ENCODE results near the gene NFIX.

NFIX gene

DNA sequence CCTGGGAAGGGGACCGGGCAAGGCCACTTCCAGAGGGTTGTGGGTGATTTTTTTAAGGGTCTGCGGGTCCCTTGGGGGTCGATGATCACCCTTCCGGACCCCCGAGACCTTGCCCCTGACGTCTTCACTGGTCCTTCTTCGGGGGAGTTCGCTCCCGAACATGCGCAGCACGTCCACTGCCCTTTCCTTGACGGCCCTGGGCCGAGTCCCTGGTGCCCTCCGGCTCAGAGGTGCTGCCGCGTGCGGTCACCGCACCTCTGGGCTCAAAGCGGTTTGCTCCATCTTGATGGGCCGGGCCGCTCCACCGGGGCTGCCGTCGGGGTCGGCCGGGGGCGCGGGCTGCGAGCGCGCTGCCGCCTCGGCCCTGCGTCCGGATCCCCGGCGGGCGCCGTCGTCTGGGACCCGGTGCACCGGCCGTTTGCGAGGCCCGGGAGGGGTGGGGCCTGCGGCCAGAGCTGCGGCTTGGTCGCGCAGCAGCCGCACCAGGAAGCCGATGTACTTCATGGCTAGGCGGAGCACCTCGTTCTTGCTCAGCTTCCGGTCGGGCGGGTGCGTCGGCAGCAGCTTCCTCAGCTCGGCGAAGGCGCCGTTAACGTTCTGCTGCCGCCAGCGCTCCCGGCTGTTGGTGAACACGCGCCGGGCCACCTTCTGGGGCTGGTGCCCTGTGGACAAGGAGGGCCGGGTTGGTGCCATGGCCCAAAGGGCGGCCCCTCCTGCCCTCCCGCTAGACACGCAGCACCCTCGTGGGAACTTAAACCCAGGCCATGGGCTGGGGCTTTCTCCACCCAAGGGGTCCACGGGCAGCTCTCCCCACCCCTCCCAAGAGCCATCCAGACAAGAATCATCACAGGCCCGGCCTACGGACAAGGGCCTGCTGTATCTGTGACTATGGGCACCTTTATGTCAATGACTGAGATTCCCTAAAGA lies 104.1 kb downstream of the NFIX start:
- in situ Hi-C loops (cut with HindIII; ENCODE audit: low sequenced_read_pairs): no loop called here

- in situ Hi-C loops (cut with HindIII; ENCODE audit: low sequenced_read_pairs): no loop called here
Observed at GRCh38 chr19:13100031-13100588, 104.8 kb downstream of the NFIX start.

- in situ Hi-C loops (cut with HindIII; ENCODE audit: low sequenced_read_pairs): no loop called here
Observed at GRCh38 chr19:13100841-13101589, 105.7 kb downstream of the NFIX start.

DNA sequence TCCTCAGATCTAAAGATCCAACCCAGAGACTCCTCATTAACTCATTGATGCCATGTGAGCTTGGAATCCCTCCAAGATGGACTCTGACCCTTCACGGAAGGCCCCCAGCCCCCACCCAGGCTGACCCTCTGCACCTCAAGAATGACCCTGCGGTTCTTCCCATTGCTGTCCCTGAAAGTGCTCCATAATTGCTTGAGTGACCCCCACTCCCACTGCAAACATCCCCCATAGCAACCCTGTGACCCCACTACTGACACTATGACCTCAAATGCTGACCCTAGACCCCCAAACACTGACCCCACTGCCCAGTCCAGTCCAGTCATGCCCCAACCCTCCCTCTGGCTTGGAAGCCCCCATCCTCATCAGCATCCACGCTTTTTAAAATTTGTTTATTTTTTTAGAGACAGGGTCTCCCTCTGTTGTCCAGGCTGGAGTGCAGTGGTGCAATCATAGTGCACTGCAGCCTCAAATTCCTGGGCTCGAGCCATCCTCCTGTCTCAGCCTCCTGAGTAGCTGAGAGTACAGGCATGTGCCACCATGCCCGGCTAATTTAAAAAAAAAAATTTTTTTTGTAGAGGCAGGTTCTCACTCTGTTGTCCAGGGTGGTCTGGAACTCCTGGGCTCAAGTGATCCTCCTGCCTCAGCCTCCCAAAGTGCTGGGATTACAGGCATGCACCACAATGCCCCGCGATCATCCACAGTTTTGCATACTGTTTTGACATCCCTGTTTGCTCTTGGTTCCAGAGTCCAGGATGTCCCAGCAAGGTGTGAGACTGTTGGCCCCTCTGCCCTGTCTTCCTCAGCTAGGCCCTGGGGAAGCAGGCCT lies 106.5 kb downstream of the NFIX start:
- in situ Hi-C loops (cut with HindIII; ENCODE audit: low sequenced_read_pairs): no loop called here

GRCh38 chr19:13102416-13102665 lies 107.1 kb downstream of the NFIX start:
- in situ Hi-C loops (cut with HindIII; ENCODE audit: low sequenced_read_pairs): no loop called here

GRCh38 chr19:13102666-13103580 lies 107.6 kb downstream of the NFIX start, which contains the start of gene LYL1:
Gene LYL1, minus strand, starts transcription at chr19:13102858. Its CDS starts 1,687 bp downstream, at chr19:13101171.
- in situ Hi-C loops (cut with HindIII; ENCODE audit: low sequenced_read_pairs): no loop called here

DNA sequence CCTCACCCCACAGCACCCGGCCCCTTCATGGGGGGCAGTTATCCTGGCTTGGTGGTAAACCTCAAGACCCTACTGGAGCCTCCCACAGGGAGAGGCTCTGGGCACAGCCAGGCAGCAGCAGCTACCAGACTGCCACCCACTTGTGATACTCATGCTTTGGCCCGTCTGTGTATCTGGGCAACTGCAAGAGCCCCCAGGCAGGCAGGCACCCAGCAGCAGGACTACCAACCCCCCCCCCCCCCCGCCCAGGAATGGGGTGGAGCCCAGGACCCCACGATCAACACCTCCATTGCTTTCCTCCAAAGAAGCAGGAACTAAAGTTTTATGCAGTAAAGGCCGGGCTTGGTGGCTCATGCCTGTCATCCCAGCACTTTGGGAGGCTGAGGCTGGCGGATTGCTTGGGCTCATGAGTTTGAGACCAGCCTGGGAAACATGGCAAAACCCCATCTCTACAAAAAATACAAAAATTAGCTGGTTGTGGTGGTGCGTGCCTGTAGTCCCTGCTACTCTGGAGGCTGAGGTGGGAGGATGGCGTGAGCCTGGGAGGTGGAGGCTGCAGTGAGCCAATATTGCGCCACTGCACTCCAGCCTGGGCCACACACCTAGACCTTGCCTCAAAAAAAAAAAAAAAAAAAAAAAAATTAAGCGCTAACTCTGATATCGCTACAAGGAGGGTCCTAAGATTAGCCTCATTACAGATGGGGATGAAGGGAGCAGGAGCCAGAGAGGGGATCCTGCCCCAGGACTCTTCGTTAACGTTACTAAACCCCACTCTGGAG lies 108.5 kb downstream of the NFIX start:
- in situ Hi-C loops (cut with HindIII; ENCODE audit: low sequenced_read_pairs): no loop called here

DNA sequence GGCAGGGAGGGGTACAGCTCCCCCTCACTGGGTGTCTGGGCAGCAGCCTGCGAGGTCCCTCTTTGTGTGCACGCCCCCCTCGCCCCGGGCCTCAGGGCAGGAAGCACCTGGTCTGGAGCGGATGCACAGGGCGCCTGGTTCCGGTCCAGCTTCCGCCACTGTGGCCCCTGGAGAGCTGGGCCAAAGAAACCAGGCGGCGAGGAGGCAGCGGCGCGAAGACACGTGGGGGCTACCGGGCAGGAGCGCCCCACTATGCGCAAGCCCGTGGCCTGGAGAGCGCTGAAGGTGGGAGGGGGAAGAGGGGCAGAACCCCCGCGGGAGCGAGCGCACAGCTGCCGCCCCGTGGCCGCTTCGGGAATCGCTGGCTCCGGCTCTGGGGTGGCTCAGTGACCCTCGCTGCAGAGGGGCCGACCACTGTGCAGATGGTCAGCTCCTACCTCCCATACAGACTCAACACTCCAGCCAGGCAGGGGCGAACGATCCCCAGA lies 109.1 kb downstream of the NFIX start:
- in situ Hi-C loops (cut with HindIII; ENCODE audit: low sequenced_read_pairs): no loop called here

- in situ Hi-C loops (cut with HindIII; ENCODE audit: low sequenced_read_pairs): no loop called here
Observed at GRCh38 chr19:13104848-13105711, 109.8 kb downstream of the NFIX start.

DNA sequence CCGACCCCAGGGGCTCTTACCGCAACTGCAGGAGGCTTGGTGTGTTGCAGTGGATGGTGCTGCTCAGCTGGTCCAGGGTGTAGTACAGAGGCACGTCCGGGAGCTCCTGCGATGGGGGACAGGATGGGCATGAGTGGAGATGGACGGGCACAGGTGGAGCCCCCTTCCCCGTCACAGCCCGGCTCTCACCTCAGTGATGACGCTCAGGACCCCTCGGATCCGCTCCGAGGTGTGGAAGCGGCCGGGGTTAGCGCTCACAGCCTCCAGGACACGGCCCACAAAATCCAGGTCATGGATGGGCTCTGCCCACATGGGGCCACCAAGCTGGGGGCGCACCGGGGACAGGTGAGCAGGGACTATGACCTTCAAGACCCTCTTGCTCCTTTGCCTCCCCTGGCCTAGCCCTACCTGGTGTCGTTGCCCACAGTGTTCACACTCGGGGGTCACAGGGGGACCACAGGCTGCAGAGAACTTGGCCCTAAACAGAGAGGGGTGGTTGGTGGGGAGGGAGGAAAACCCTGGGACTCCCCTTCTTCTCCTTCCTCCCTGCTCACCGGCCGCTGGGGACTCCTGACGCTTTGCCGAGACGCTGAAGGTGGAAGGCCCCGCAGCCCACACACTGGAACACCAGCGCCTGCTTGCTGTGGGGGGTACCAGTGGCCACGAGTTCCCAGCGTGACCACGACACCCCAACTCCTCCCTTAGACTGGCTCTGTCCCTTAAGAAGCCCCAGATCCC lies 114.3 kb downstream of the NFIX start:
- in situ Hi-C loops (cut with HindIII; ENCODE audit: low sequenced_read_pairs): no loop called here

DNA sequence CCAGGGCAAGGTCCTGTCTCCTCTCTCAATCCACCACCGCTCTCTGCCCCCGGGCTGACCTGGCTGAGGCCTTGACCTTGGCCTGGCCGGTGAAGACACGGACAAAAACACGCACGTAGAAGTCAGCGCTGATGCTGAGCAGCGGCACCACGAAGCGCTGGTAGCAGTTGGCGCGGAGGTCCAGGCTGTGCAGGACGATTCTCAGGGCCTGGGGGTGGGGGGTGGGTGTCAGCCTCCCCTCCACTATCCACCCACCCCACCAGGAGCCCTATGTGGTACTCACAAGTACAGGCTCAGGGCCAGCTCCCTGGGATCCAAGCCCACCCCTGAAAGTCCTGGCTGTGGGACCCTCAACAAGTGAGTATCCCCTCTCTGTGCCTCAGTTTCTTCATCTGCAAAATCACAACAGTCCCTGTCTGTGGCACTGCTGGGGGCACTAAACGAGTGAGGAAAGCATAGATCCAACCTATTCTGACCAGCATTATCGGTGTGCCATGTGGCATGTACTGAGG lies 114.9 kb downstream of the NFIX start:
- in situ Hi-C loops (cut with HindIII; ENCODE audit: low sequenced_read_pairs): no loop called here

- in situ Hi-C loops (cut with HindIII; ENCODE audit: low sequenced_read_pairs): no loop called here
Observed at GRCh38 chr19:13112555-13112954, 117.3 kb downstream of the NFIX start.

DNA sequence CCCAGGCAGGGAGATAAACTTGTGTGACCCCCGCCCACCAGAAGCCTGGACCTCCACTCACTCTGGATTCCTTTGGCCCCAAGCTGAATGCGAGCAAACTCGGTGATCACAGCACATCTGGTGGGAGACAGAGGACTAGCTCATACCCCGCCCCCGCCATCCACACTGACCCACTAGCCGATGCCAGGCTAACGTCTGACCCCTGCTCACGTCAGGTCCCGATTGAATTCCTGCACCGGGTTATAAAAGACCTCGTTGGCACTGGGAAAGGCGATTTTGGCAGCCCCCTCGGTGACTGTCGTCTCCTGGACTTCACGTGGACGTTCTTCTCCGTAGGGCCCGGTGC lies 120.6 kb downstream of the NFIX start:
- in situ Hi-C loops (cut with HindIII; ENCODE audit: low sequenced_read_pairs): no loop called here

DNA sequence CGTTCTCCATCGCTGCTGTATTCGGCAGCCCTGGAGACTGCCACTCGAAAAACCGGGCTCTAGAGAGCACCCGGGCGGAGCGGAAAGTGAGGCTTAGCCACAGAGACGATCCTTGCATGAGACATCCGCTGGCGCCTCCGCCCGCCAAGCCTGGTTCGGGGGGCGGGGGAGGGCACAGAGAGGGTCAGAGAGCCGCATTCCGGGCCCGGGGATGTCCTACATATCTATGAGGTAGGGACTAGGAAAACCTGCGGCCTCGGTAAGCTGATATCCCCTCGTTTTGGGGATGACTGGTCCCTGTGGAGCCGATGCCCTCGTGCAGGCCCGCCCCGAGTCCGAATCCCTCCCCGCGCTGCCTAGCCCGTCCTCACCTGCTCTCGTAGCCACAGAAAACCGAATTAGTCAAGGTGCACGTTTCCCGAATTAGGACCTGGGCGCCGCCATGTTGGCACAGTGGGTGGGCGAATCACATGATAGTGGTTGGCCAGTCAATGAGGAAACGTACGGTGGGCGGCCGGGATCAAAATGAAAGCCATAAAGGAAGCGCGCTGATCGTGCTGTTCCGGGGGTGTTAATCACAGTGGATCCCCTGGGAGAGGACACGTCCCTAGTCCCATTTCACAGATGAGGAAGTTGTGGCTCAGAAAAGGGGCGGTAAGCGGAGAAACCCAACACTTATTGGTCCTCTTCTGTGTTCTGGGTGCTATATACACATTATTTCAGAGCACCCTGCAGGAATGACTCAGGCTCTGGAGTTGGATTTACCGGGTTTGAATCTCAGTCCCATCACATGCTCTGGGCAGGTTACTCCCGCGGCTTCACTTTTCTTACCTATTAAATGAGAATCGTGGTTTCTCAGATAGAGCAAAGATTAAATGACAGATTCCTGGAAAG lies 121.3 kb downstream of the NFIX start, which contains the start of gene TRMT1:
Gene TRMT1, minus strand, starts transcription at position 459 of the 894 bp plus-strand sequence. Its CDS starts 341 bp downstream, at position 118.
- in situ Hi-C loops (cut with HindIII; ENCODE audit: low sequenced_read_pairs): no loop called here

- in situ Hi-C loops (cut with HindIII; ENCODE audit: low sequenced_read_pairs): no loop called here
Observed at GRCh38 chr19:13117176-13117771, 122.0 kb downstream of the NFIX start.
